Dedifferentiated amniotic fluid mesenchymal stem cell (primary cell): ENCODE results near the gene ZNF511.
A peak's percentile ranks its signal among the peaks of the same experiment; 100 is the strongest.
"Not testable (repeated sequence)": the region's sequence is repeated elsewhere in the genome, so short reads cannot be mapped to it uniquely, and the experiment has no call there.

Experiments
- DNase-seq: peaks from one replicate; pipeline ENCODE4 v3.0.0-alpha.2; 2016; ENCODE audit errors: extremely low spot score

Gene ZNF511

DNA sequence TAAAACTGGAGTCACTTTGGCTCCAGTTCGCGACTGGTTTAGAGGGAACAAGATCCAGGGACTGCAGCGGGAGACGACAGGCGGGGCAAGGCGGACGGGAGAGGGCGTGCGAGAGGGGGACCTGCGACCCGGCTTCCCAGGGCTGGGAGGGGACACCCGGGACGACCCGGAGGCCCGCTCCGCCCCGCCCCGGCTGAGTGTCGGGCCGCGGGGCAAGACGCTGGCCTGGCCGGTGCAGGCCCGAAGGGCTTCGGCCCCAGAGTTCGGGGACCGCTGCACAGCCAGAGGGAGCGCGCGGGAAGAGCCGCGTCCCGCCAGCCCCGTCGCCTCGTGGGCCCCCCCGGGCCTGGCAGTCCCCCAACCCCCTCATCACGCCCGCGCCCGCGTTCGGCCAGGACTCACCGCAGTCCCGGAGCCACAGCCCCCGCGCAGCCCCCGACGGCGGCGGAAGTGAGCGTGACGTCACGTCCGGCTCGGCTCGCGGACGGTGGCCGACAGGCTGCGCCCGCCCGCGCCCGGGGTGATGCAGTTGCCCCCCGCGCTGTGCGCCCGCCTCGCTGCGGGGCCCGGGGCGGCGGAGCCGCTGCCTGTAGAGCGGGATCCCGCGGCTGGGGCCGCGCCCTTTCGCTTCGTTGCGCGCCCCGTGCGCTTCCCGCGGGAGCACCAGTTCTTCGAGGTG is at the start of gene ZNF511, which contains the start of gene TUBGCP2:
Gene ZNF511, plus strand, starts transcription at position 494 of the 679 bp plus-strand sequence. Its CDS starts 30 bp downstream, at position 524.
Gene TUBGCP2, minus strand, starts transcription at position 452 of the 679 bp plus-strand sequence. CDS start 5,931 bp downstream, outside the sequence.
- peak; percentile 64 for DNase-seq

- no peak for DNase-seq
Measured at GRCh38 chr10:133259602-133259989, 49.1 kb upstream of the ZNF511 start.

DNA sequence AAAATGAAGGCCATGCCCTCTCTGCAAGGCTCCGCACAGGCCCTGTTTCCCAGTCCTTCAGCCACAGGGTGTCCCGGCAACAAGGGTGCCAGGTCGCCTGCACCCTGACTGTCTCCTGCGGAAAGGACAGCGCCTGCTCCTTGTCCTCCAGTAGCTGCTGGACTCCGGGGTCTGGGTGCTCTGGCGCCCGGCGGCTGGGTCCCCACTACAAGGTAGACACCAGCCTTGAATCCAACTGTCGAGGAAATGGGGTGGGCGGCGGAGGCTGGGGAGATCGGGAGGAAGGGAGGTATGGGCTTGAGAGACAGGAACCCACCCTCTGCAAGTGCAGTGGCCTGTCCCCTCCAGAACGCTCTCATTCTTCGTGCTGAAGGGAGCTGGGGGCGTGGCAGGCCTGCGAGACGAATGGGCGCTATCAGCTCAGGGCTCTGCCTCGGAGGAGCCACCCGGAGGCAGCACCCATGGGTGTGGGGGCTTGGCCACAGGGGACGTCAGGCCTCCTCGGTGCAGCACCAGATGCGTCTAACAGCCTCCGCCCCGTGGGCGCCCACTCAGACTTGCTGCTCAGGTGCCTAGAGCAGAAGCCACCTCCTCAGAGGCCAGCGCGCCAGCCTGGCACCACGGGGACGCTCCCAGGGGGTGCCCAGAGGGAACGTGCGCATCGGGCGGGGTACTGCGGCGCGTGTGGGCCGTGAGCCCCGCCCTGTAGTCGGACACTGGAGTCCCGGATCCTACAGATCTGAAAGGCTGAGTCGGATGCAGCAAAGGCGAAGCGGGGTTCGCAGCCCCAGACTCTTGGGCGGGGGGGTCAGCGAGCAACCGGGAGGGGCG is 47.6 kb upstream of the ZNF511 start:
- DNase-seq: no peak

DNA sequence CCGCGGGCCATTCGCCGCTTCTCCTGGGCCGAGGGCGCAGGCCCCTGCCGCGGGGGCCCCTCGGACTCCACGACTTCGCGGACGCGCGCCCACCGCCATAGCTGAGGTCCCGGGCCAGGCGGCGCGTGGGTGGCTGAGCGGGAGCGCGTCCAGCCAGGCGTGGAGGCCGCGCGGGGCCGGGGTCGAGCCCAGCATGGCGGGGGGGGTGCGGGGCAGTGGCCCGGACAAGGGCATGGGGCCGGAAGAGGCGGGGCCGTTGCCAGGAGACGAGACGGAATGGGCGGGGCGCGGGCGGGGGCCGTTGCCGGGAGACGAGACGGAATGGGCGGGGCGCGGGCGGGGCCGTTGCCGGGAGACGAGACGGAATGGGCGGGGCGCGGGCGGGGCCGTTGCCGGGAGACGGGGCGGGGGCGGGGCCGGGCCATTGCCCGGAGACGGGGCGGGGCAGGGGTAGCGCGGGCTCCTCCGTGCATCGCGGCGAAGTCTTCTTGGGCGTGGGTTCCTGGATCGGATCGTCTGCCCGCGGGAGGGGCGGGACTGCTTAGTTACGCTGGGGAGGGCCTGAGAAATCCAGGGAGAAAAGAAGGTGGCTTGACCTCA is 46.9 kb upstream of the ZNF511 start:
- DNase-seq: peak; percentile 45

- no peak for DNase-seq
Measured at GRCh38 chr10:133262696-133263095, 46.0 kb upstream of the ZNF511 start.

DNA sequence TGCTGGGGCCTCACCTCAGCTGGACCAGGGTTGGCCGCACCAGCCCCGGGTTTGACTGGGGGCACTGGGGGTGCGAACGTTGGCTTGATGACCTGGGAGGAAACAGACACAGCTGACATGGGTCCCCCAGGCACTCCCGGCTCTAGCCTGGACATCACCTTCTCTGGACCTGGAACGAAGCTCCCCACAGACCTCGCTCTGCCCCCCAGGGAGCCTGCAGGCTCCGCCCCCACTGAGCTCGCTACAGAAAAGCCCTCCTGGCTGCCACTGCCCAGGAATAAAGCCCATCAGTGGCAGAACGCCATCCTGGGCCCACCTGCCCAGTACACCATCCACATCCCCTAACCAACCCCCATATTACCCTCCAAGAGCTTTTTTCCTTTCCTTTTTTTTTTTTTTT is 45.0 kb upstream of the ZNF511 start:
- DNase-seq: no peak

- no peak for DNase-seq
Measured at GRCh38 chr10:133264461-133264860, 44.3 kb upstream of the ZNF511 start.

GRCh38 chr10:133265052-133265451 is 43.7 kb upstream of the ZNF511 start:
- not testable (repeated sequence) for DNase-seq

DNA sequence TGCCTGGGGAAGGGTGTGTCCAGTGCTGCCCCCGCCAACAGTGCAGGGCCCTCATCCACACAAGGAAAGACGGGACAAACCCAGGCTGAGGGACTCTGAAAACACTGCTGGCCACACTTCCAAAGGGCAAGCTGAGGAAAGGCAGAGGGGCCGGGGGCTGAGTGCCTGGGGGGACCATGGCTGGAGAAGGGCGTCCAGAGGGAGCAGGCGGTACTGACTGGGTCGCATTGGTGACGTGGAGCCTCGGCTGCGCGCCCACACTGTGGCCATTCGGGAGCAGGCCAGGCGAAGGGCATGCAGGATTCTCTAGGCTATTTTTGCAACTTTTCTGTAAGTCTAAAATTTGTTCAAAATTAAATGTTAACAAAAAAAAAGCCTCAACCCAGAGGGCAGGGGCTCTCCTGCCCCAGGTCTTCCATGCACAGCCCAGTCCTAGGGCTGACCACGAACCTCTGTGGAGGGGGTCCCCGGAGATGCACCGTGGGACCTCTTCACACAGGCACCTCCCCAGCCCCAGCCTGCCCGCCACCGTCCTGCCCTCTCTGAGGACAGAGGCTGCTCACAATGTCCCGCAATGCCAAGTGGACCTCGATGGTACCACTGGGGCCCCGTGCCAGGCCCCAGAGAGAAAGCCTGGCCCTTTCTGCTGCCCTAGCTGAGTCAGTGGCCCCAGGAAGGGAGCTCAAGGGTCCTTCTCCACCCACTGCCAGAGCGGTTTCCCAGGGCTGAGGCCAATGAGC is 42.5 kb upstream of the ZNF511 start:
- DNase-seq: no peak

GRCh38 chr10:133267293-133267692 is 41.4 kb upstream of the ZNF511 start:
- DNase-seq: no peak

DNA sequence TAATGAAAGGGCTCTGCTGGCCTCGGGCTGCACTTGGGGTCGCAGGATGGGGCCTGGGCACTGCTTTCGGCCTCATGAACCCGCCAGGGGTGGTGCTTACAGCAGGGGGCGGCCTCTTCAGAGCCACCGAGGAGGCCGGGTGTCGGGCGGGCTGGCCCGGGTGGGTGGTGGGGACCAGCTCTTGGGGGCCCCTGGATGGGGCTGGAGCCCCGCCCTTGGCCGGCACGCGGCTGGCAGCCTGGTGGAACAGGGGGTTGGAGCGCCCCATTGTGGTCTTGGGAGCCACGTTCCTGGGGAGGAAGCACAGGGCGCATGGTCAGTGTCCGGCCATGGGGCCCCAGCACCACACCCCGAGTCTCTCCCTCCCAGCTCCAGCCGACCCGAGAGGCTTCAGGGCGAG is 40.9 kb upstream of the ZNF511 start:
- no peak for DNase-seq

- no peak for DNase-seq
Measured at GRCh38 chr10:133268532-133268931, 40.2 kb upstream of the ZNF511 start.

DNA sequence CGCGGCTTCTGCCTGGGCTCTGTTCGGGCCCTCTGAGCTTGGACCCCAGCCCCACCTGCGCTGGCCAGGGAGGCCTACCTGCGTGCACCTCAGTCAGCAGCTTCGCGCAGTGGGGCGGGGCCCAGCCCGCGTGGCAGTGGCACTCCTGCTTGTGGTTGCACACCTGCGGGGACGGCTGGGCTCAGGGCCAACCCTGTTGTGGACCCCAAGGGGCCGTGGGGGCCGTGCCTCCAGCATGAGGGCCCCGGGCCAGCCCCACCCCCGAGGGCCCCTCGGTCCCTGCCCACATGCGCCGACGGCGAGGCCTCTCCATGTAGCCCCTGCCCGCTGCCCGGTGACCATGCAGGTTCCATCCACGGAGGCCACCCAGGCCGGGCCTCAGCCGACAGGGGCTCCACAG is 39.3 kb upstream of the ZNF511 start:
- DNase-seq: no peak

GRCh38 chr10:133270204-133270603 is 38.5 kb upstream of the ZNF511 start:
- no peak for DNase-seq

DNA sequence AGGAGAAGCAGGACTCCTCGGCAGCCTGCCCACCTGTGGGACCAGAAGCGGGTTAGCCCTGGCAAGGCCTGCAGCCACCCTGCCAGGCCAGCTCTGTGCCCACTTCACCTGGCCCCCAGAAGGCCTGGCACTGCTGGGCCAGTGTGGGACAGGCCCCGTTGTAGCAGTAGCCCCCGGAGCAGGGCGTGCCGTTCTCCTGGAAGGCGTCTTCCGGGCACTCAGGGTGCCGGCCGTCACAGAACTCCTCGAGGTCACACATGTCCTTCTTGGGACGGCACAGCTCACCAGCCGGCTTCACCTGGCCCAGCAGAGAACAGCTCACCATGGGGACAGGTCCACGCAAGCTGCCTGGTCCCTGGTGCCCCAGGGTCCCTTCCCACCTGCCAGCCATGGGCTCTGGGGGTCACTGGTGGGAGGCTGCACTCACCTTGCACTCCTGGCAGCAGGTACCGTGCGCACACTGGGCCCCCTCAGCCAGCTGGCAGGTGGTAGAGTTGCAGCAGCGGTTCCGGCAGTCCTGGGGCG is 37.9 kb upstream of the ZNF511 start:
- no peak for DNase-seq

DNA sequence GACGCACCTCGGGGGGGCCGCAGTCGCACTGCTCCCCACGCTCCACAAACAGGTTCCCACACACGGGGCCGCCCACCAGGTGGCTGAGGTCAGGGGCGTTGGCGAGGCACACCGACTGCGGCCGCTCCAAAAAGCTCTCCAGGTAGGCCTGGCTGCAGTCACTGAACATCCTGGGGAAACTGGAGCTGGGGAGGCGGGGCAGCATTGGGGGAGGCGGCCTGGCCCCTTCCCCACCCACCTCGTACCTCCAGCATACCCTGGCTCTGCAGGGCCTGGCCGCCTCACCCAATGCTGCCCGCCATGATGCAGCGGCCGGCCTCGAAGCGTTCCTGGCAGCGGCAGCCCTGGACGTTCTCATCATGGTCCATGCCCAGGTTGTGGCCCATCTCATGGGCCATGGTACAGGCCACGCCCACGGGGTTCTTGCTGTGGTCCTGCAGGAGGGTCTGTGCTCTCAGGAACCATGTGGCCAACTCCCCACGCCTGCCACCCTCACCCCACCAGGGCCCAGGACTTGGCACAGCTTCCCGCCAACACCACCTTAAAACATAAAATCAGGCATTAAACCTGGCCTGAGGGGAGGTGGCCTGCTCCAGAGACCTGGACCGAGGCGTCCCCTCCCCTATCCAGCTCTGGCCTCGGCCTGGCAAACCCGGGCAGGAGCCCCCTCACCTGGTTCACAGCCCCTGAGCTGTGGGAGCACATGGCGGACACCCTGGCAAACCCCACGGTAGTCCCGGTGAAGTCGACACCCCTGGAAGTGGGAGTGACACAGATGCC is 37.0 kb upstream of the ZNF511 start:
- no peak for DNase-seq

- DNase-seq: no peak
Measured at GRCh38 chr10:133272301-133272963, 36.3 kb upstream of the ZNF511 start.

- no peak for DNase-seq
Measured at GRCh38 chr10:133272964-133273420, 35.7 kb upstream of the ZNF511 start.

DNA sequence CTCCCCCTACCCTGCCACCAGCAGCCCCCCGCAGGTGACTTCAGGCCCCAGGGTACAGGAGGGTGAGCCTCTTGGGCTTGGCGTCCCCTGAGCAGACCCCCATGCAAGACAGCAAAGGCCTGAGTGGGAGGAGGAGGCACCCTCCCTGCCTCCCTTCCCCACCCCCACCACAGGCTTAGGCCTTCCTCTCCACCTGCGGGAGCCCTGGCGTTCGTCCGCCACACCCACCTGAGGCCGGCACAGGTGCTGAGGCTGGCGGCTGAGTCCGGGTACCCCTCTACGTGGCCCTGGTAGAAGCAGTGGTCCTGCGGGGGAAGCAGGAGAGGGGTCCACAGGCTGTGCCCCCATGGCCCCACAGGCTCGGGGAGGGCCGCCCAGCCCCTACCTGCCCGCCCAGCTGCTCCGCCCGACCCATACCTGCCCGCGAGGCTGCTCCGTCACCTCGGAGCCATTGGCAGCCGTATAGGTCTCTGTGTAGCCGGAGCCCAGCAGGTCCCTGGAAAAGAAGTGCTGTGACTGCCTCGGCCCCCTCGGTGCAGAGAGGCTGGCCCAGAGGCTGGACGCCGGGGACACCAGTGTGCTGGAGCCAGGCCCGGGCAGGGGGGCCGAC is 35.1 kb upstream of the ZNF511 start:
- no peak for DNase-seq
